Breast epithelium (tissue), 4 donors: ENCODE results near the gene FHOD1. TPM values are rescaled to one million over a fixed set of nuclear protein-coding genes. Genes with fewer than 3 reads are reported as not detected.

Experiments used
- DNase-seq, 2 donors: peaks; one replicate each; pipeline ENCODE4 v3.0.0-alpha.2; 2019; ENCODE audit warnings: low spot score in 2 of 2
- H3K27ac ChIP-seq, 2 donors: fragments of 200-600 bp; sonication (generic) in 1 of 2; one replicate each; pipeline ENCODE4 v1.5.1; 2016 to 2019; ENCODE audit warnings: mild to moderate bottlenecking in 1 of 2
- H3K27me3 ChIP-seq, 2 donors: fragments of 200-600 bp; sonication (generic) in 1 of 2; one replicate each; pipeline versions ENCODE4 v1.5.1 to v1.6.0; 2017 to 2019; ENCODE audit warnings: control low read depth in 1 of 2, mild to moderate bottlenecking in 1 of 2
- H3K36me3 ChIP-seq: fragments of 200-600 bp; one replicate; pipeline ENCODE4 v1.5.1; 2019
- H3K4me1 ChIP-seq, 2 donors: fragments of 200-600 bp; sonication (generic); one replicate each; pipeline ENCODE4 v1.5.1; 2016 to 2019; ENCODE audit warnings: control low read depth in 1 of 2
- H3K4me3 ChIP-seq, 3 donors: fragments of 200-600 bp; sonication (generic); 1 replicate in 2 of 3; 2 replicates in 1 of 3; pipeline ENCODE4 v1.5.1; 2016 to 2019; ENCODE audit warnings: mild to moderate bottlenecking in 3 of 3, moderate library complexity in 2 of 3
- H3K9me3 ChIP-seq, 2 donors: fragments of 200-600 bp; sonication (generic) in 1 of 2; one replicate each; pipeline ENCODE4 v1.5.1; 2016 to 2019; ENCODE audit warnings: control low read depth in 1 of 2
- CTCF ChIP-seq, 3 donors: fragments of 450-650 bp; IDR thresholded peaks; one replicate each; pipeline ENCODE4 v1.5.1; 2016 to 2017; ENCODE audit warnings: antibody characterized with exemption in 3 of 3, mild to moderate bottlenecking in 3 of 3, moderate library complexity in 3 of 3
- POLR2A ChIP-seq: fragments of 450-650 bp; IDR thresholded peaks from one replicate; pipeline ENCODE4 v1.6.1; 2016; ENCODE audit warnings: antibody characterized with exemption, mild to moderate bottlenecking, moderate library complexity
- POLR2AphosphoS5 ChIP-seq, 3 donors: sonication (generic); formaldehyde crosslinking; IDR thresholded peaks; one replicate each; pipeline ENCODE4 v1.6.1; 2017; ENCODE audit warnings: antibody characterized with exemption in 3 of 3
- intact Hi-C: fragments of 100-400 bp; cut with DNase I; formaldehyde crosslinking; loops from one replicate; pipeline ENCODE4 v1.15.1; 2023; ENCODE audit warnings: low total_unique reads
- total RNA-seq, 3 donors: library from RNA; depleted of rRNA; stranded (reverse); fragments of >200 nt; gene quantifications; one replicate each; pipeline ENCODE4 v1.1.0, GENCODE V29; 2016

Gene FHOD1
- total RNA-seq, 3 donors from 2014 or later: 19.3 to 25.9 (median 22.6) TPM

GRCh38 chr16:67201411-67202345, 45.6 kb downstream of the FHOD1 start:
- no peak overlapping the region for H3K27ac ChIP-seq
- intact Hi-C loops: no loop called here
- no peak overlapping the region for H3K4me3 ChIP-seq
- no peaks in the 10 kb centered on the region for H3K27me3 ChIP-seq
- no peaks in the 10 kb centered on the region for H3K9me3 ChIP-seq
- TF ChIP-seq POLR2A (no peak), POLR2AphosphoS5 (IDR thresholded peaks at IDR 0.05) (no peak), CTCF (IDR thresholded peaks at IDR 0.05) (no peak)
- peaks cover 8% of the 10 kb centered on the region for H3K36me3 ChIP-seq
- no peak for DNase-seq
- H3K4me1 ChIP-seq: peaks cover 0 to 11% of the 10 kb centered on the region in 2 donors

- no peak overlapping the region for H3K4me3 ChIP-seq
- DNase-seq: no peak
- no peak overlapping the region for H3K27ac ChIP-seq
- TF ChIP-seq POLR2AphosphoS5 (IDR thresholded peaks at IDR 0.05) (no peak), CTCF (IDR thresholded peaks at IDR 0.05) (no peak), POLR2A (no peak)
- peaks cover 8% of the 10 kb centered on the region for H3K36me3 ChIP-seq
- no peaks in the 10 kb centered on the region for H3K27me3 ChIP-seq
- intact Hi-C loops: no loop called here
- H3K9me3 ChIP-seq: no peaks in the 10 kb centered on the region
- H3K4me1 ChIP-seq: peaks cover 0 to 11% of the 10 kb centered on the region in 2 donors
Measured at GRCh38 chr16:67200491-67200890, 46.8 kb downstream of the FHOD1 start.

- intact Hi-C loops: no loop called here
- Histone ChIP-seq H3K36me3 (peaks cover 8% of the 10 kb centered on the region), H3K9me3 (no peaks in the 10 kb centered on the region), H3K4me1 (peaks cover 0 to 11% of the 10 kb centered on the region in 2 donors), H3K27me3 (no peaks in the 10 kb centered on the region), H3K4me3 (peak overlapping the region in 2 of 3 donors; percentile 68 to 70), H3K27ac (peak overlapping the region; percentile 41 to 75)
- DNase-seq: no peak
- TF ChIP-seq POLR2AphosphoS5 (IDR thresholded peaks at IDR 0.05) (no peak), CTCF (IDR thresholded peaks at IDR 0.05) (no peak), POLR2A (no peak)
Measured at GRCh38 chr16:67199808-67200198, 47.5 kb downstream of the FHOD1 start.

- H3K27ac ChIP-seq: peak within 1 kb of the TSS; percentile 41 to 75
- no peaks in the 10 kb centered on the region for H3K27me3 ChIP-seq
- peak in 1 of 2 donors; percentile 76 for DNase-seq
- peak within 1 kb of the TSS in 2 of 3 donors; percentile 68 to 70 for H3K4me3 ChIP-seq
- H3K9me3 ChIP-seq: no peaks in the 10 kb centered on the region
- TF ChIP-seq POLR2AphosphoS5 (IDR thresholded peaks at IDR 0.05) (no peak), POLR2A (no peak), CTCF (IDR thresholded peaks at IDR 0.05) (peak in 2 of 3 donors; percentile 45 to 59)
- peaks cover 0 to 11% of the 10 kb centered on the region in 2 donors for H3K4me1 ChIP-seq
- intact Hi-C loops: no loop called here
- peaks cover 8% of the 10 kb centered on the region for H3K36me3 ChIP-seq
Measured at GRCh38 chr16:67199011-67199807, 48.1 kb downstream of the FHOD1 start, which contains the start of gene ELMO3. Gene ELMO3 (plus strand): TSS chr16:67199131. CDS start chr16:67199327, 196 bp downstream.
